SKM-1 treated with dmso at 0.1 percent for 144 hours (cell line): ENCODE results near the gene RUSC2.
A peak's percentile ranks its signal among the peaks of the same experiment; 100 is the strongest.
"Not testable (repeated sequence)": the region's sequence is repeated elsewhere in the genome, so short reads cannot be mapped to it uniquely, and the experiment has no call there.

Experiments used
- DNase-seq: peaks from one replicate; lab custom pipeline; 2025; ENCODE audit not compliant: unreplicated experiment; lab: John Stamatoyannopoulos, UW

Gene RUSC2

GRCh38 chr9:35493119-35493518, 3.2 kb downstream of the RUSC2 start:
- DNase-seq = not testable (repeated sequence)

- DNase-seq = no peak
Observed at GRCh38 chr9:35495984-35496383, 6.1 kb downstream of the RUSC2 start.

- DNase-seq = not testable (repeated sequence)
Observed at GRCh38 chr9:35498245-35498644, 8.3 kb downstream of the RUSC2 start.

GRCh38 chr9:35499029-35499700, 9.3 kb downstream of the RUSC2 start:
- DNase-seq = no peak

GRCh38 chr9:35499701-35500030, 9.8 kb downstream of the RUSC2 start:
- DNase-seq = no peak

GRCh38 chr9:35500130-35500748, 10.3 kb downstream of the RUSC2 start:
- no peak for DNase-seq

- DNase-seq = no peak
Observed at GRCh38 chr9:35501946-35502345, 12.0 kb downstream of the RUSC2 start.

- DNase-seq = no peak
Observed at GRCh38 chr9:35506359-35506758, 16.4 kb downstream of the RUSC2 start.

- peak; percentile 11 for DNase-seq
Observed at GRCh38 chr9:35508069-35508468, 18.2 kb downstream of the RUSC2 start.

- DNase-seq = no peak
Observed at GRCh38 chr9:35510383-35510753, 20.5 kb downstream of the RUSC2 start.

- DNase-seq = no peak
Observed at GRCh38 chr9:35510754-35511428, 21.0 kb downstream of the RUSC2 start.

- DNase-seq = no peak
Observed at GRCh38 chr9:35511453-35511852, 21.5 kb downstream of the RUSC2 start.

GRCh38 chr9:35515766-35516165, 25.9 kb downstream of the RUSC2 start:
- DNase-seq = no peak

- DNase-seq = no peak
Observed at GRCh38 chr9:35516479-35516878, 26.6 kb downstream of the RUSC2 start.

GRCh38 chr9:35517131-35517530, 27.2 kb downstream of the RUSC2 start:
- no peak for DNase-seq

- no peak for DNase-seq
Observed at GRCh38 chr9:35517552-35518224, 27.8 kb downstream of the RUSC2 start.

GRCh38 chr9:35518225-35518821, 28.4 kb downstream of the RUSC2 start:
- no peak for DNase-seq

- no peak for DNase-seq
Observed at GRCh38 chr9:35518981-35519679, 29.2 kb downstream of the RUSC2 start.

GRCh38 chr9:35519692-35520363, 29.9 kb downstream of the RUSC2 start:
- no peak for DNase-seq

GRCh38 chr9:35520364-35520710, 30.4 kb downstream of the RUSC2 start:
- no peak for DNase-seq

- DNase-seq = no peak
Observed at GRCh38 chr9:35521708-35522107, 31.8 kb downstream of the RUSC2 start.
